GM19452 (cell line): ENCODE measurements around the gene USP15.

ENCODE experiments used
- ATAC-seq: cut with Tn5 transposase; IDR thresholded peaks from one replicate; pipeline ENCODE4 v1.9.1; 2021; ENCODE audit not compliant: unreplicated experiment

USP15 gene

DNA sequence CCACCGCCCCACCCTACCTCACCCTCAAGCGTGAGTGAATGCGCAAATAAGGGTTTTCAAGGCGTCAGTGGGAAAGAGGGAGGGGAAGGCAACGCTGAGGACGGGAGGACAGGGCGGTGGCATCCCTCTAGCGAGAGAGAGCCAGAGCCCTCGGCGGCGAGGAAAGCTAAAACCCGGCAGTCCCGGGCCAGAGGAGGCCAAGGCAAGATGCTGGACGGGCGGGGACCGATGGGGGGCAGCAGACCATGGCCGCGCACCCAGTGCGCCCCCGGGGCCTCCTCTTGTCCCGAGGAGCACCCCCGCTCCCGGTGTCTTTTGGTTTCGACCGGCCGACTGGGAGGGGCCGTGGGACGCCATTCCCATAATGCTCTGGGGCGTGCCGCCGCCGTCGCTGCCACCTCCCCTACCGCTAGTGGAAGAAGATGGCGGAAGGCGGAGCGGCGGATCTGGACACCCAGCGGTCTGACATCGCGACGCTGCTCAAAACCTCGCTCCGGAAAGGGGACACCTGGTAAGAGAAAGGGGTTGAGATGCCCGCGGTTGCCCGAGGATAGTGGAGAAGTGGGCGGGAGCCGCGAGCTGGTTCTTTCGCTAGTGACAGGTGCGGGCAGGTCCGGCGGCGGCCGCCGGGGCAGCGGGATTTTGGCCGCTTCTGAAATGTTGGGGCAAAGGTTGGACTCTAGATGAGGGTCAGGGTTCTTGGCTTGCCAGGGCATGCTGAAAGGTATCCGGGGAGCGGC, at the start of gene USP15:
TSS of gene USP15 (plus strand) at position 412 of the 740 bp plus-strand sequence. CDS start at position 423, 11 bp downstream.
- ATAC-seq = peak; percentile 73

GRCh38 chr12:62210422-62210821, 49.8 kb upstream of the USP15 start:
- peak; percentile 75 for ATAC-seq

DNA sequence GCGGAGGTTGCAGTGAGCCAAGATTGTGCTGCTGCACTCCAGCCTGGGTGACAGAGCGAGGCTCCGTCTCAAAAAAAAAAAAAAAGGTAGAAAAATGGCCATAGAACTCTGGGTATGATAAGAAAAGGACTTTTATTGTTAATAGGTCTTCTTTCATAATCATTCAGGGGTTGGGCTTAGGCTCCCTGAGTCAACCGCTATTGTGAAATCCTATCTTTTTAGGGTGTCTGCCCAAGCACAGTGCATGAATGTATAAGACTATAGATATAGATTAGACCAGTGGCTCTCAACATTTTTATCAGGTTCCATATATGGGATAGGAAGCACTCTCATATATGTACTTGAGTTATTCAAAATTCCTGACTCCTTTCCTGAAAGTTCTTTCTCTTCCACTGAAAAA, 48.7 kb upstream of the USP15 start:
- ATAC-seq = no peak

- ATAC-seq = no peak
These were observed 45.4 kb upstream of the USP15 start for GRCh38 chr12:62214846-62215245.

- ATAC-seq = no peak
These were observed 44.7 kb upstream of the USP15 start for GRCh38 chr12:62215506-62215905.

- ATAC-seq = no peak
These were observed 42.6 kb upstream of the USP15 start for GRCh38 chr12:62217466-62218194.

- ATAC-seq = no peak
These were observed 39.1 kb upstream of the USP15 start for GRCh38 chr12:62221107-62221506.

DNA sequence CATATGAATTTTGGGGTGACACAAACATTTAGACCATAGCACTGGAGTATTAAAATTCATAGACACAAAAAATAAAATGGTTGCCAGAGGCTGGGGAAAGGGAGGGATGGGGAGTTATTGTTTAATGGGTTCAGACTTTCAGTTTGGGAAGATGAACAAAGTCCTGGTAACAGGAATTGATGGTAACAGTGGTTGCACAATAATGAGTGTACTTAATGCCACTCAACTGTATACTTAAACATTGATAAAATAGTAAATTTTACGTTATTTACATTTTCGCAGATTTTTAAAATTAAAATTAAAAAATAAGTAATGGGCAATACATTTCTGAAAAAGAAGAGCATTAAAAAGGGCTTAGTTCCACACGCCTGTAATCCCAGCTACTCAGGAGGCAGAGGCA, 35.6 kb upstream of the USP15 start:
- no peak for ATAC-seq

GRCh38 chr12:62227091-62227490, 33.1 kb upstream of the USP15 start:
- no peak for ATAC-seq

DNA sequence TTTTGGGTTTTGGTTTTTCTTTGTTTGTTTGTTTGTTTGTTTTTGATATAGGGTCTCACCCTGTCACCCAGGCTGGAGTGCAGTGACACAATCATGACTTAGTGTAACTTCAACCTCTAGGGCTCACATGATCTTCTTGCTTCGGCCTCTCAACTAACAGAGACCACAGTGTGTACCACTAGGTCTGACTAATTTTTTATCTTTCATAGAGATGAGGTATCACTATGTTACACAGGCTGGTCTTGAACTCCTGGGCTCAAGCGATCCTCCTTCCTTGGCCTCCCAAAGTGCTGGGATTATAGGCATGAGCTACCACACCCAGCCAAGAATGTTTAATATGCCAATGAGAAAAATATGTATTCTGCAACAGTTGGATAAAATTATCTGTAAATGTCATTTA, 29.6 kb upstream of the USP15 start:
- ATAC-seq = no peak

DNA sequence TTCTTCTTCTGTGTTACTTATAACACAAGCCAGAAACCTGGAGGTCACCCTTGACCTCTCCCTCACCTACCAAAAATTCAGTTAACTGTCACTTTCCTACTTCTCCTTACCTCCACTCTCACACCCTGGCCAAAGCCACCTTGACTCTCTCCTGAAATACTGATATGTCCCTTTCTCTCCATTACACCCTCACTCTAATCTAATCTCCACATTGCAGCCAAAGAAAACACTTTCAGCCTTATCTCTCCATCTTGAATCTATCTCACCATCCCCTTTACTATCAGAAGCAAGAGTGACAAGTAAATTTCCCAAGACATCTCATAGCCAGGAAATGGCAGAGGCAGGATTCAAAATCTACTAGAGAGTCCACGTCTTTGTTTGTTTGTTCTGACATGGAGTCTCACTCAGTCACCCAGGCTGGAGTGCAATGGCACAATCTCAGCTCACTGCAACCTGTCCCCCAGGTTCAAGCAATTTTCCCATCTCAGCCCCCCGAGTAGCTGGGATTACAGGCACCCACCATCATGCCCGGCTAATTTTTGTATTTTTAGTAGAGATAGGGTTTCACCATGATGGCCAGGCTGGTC, 28.0 kb upstream of the USP15 start:
- ATAC-seq = no peak

DNA sequence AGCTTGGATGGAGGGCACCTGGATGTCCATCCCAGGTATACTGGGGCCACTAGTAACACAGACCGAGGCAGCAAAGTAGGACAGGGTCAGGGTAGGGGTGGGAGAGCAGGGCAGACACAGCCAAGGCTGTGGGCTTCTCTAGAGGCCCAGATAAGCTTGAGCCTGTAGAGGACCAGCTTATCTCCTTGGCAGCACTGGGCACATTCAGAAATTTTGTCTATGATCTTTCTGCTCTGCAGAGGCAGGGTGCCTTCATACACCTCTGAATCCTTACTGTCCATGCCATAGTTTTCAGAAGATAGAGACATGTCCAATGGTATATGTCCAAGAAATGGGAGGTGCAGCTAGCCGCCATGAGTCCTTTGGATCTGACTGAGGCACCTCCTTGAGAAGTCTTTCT, 26.4 kb upstream of the USP15 start:
- ATAC-seq = no peak

GRCh38 chr12:62239571-62239970, 20.6 kb upstream of the USP15 start:
- ATAC-seq = no peak

GRCh38 chr12:62247281-62248045, 12.7 kb upstream of the USP15 start:
- ATAC-seq = no peak

- ATAC-seq = no peak
These were observed 11.3 kb upstream of the USP15 start for GRCh38 chr12:62248873-62249272.

- no peak for ATAC-seq
These were observed 10.8 kb upstream of the USP15 start for GRCh38 chr12:62249419-62249818.

DNA sequence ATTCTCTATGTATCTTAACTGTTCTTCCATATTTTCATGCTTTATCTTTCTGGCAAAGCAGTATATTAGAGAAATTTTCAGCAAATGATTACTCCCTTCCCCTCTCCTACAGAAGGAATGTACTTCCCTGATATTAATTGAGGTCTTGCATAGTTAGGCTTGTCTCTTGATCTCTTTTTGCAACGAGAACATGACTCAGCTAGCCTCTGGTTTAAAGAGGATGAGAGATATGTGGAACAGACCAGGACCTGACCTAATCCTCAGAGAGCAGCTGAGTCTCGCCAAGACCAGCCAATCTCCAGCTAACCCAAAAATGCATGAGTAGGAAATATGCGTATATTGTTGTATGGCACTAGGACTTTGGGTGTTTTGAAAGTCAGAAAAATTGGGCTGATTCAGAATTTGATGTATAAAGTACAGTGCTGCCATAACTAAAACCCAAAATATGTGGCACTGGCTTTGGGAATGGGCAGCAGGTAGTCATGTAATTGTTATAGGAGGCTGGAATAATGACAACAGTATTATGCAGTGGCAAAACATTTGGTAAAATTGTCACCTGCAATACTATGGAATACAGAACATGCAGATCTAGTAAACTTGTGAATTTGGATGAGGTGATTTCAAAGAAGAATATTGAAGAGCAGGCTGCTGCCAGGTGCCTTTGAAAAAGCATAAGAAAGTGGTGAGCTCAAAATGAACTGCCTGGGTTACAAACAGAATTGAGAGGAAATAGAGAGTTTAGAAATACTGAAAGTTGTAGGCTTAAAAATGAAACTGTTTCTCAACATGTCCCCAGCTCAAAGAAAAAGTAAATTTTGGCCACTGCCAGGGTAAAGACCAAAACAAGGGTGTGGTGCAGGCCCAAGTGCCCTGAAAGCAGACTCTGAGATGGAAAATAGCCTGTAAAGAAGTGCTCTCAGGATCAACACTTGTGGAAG, 9.3 kb upstream of the USP15 start:
- ATAC-seq = peak; percentile 91

DNA sequence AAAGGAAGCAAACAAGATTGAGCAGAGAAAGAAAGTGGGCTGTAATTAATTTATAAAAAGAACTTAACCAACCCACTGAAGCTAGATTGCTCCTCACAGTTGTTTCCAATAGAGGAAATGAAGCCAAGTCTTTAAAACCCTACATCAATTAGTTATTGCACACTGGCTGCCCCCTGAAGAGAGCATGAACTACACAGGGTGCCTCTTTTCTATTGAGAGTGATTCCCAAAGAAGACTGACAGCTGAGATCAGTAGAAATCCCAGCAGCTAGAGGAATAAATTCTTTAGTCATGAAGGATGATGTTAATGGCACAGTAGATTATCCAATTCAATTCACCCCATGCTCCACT, 8.6 kb upstream of the USP15 start:
- peak; percentile 40 for ATAC-seq

DNA sequence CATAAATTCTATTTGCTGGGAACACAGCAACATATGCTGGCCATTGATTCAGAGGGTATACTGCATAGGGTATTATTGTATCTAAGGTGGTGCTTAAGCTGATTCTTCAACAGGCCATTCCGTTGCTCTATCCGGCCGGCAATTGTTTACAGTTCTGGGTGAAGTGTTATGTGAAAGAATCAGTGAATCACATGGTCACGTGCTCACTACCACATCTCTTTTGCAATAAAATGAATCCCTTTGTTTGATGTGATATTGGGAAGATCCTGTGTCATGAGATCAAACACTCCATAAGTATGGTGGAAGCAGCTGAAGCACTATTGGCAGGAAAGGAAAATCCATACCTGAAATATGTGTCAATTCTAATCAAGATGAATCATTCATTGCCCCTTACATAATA, 7.6 kb upstream of the USP15 start:
- no peak for ATAC-seq

DNA sequence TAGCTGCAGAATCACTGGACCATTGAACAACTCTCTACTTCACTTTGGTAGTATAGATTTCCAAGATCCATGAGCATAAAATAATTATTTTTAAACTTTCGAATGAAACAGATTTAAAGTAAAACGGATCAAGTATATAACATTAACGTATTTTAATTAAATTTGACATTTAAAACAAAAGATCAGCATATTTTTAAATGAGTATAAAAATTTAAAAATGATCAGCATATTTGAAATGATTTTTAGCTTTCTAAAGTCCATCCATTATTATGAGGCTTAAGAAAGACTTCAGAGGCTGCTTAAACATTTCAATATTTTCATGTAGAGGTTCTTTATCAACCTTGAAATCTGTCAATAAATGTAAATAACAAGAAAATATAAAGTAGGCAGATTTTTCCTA, 5.2 kb upstream of the USP15 start:
- ATAC-seq = no peak
